Esophagus squamous epithelium (tissue), 5 donors: ENCODE results near the gene KATNAL1. TPM values are rescaled to one million over a fixed set of nuclear protein-coding genes. Genes with fewer than 3 reads are reported as not detected.
A peak's percentile ranks its signal among the peaks of the same experiment; 100 is the strongest.

ENCODE experiments used
- DNase-seq: peaks from one replicate; lab custom pipeline; 2025; lab: John Stamatoyannopoulos, UW
- H3K27ac ChIP-seq, 4 donors: fragments of 200-600 bp; sonication (generic); one replicate each; pipeline ENCODE4 v1.5.1; 2016 to 2019; ENCODE audit warnings: mild to moderate bottlenecking in 1 of 4
- H3K27me3 ChIP-seq, 4 donors: fragments of 200-600 bp; sonication (generic); 1 replicate in 3 of 4; 2 replicates in 1 of 4; pipeline versions ENCODE4 v1.5.1 to v1.6.0; 2017 to 2021; ENCODE audit warnings: antibody characterized with exemption in 1 of 4
- H3K36me3 ChIP-seq, 3 donors: fragments of 200-600 bp; sonication (generic); one replicate each; pipeline ENCODE4 v1.5.1; 2016 to 2019
- H3K4me1 ChIP-seq, 3 donors: fragments of 200-600 bp; sonication (generic); one replicate each; pipeline ENCODE4 v1.5.1; 2017 to 2019
- H3K4me3 ChIP-seq, 4 donors: fragments of 200-600 bp; sonication (generic); 1 replicate in 3 of 4; 2 replicates in 1 of 4; pipeline ENCODE4 v1.5.1; 2016 to 2019; ENCODE audit warnings: mild to moderate bottlenecking in 2 of 4, moderate library complexity in 1 of 4
- H3K9me3 ChIP-seq, 3 donors: fragments of 200-600 bp; sonication (generic); one replicate each; pipeline ENCODE4 v1.5.1; 2016 to 2019
- CTCF ChIP-seq, 6 experiments: fragments of 450-650 bp in 4 of 6; fragments of 200-600 bp in 2 of 6; sonication (generic) in 2 of 6; IDR thresholded peaks; one replicate each; pipeline ENCODE4 v1.5.1; 2016 to 2019; ENCODE audit warnings: antibody characterized with exemption in 6 of 6, mild to moderate bottlenecking in 4 of 6, moderate library complexity in 4 of 6
- POLR2A ChIP-seq, 4 donors: fragments of 450-650 bp; IDR thresholded peaks; one replicate each; pipeline ENCODE4 v1.6.1; 2017; ENCODE audit warnings: antibody characterized with exemption in 4 of 4, mild to moderate bottlenecking in 4 of 4, moderate library complexity in 3 of 4
- WGBS, 2 donors: methylation state at CpG; one replicate each; pipeline ENCODE4 v1.1.5; 2018; 5-methylcytosine and 5-hydroxymethylcytosine counted together
- intact Hi-C: fragments of 100-400 bp; cut with DNase I; formaldehyde crosslinking; loops from one replicate; pipeline ENCODE4 v1.15.0; 2022
- total RNA-seq, 4 donors: library from RNA; depleted of rRNA; stranded (reverse); fragments of >200 nt; gene quantifications; one replicate each; pipeline ENCODE4 v1.1.0, GENCODE V29; 2016
- donor health status: DM: yes; HTN: yes; CAD: no.

The KATNAL1 gene
- total RNA-seq, 4 donors from 2014 or later, result 1.4 to 13.4 (median 6.2) TPM

DNA sequence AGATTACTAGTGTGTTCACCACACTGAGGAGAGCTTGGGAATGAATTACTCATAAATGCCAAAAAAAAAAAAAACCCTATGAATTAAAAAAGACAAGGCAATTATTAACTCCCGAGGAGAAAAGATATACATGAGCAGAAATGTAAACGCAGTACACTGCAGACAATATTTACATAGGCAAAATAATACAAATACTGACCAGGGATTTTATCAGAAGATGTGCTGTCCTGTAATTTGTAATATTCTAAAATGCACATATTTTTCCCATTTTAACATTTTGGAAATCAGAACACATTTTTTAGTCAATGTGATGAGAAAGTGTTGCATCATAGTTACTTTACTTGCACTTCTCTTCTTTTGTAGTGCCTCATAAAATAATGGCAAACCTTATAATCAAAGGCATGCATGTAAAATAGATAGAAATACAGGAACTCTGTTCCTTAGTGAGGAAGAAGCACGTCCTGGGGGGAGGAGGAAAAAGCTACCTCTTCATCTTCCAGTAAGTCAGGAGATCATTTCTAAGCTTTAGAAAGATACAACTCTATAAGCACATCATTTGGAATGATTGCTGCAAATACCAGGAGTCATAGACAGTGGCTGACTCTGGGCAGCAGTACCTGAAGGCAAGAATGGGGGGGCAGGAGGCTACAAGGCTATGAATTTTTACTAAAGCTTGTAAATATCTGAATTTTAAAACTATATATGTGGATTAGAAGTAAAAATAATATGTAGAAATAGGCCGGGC, 46.3 kb upstream of the KATNAL1 start:
- DNase-seq, result no peak
- TF ChIP-seq CTCF (IDR thresholded peaks at IDR 0.05), result no peak
- TF ChIP-seq POLR2A (IDR thresholded peaks at IDR 0.05), result no peak
- Histone ChIP-seq H3K4me3 (no peak overlapping the region), H3K9me3 (peaks cover 0 to 4% (median 0%) of the 10 kb centered on the region in 3 donors), H3K36me3 (no peaks in the 10 kb centered on the region), H3K4me1 (no peaks in the 10 kb centered on the region), H3K27me3 (no peaks in the 10 kb centered on the region), H3K27ac (no peak overlapping the region)
- intact Hi-C loops, result no loop called here
- 80 to 83% methylated on average over 4 of the region's 4 CpGs for WGBS, 2 donors

DNA sequence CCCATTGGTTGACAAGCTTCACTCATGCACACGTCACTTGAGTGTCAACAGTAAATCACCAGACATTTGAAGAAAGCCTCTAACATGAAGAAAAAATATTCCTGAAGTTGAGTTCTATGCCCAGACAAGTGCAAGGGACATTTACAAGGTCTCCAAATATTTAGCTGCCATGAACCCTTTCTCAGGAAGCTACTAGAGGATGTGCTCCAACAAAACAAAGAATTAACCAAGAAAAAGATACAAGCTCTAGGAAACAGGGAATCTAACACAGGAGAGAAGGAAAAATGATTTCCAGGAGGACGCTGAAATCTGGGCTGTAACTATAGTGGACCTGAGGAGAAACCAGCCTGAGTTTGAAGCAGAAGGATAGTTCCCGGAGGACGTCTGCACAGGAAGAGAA, 45.7 kb upstream of the KATNAL1 start:
- TF ChIP-seq POLR2A (IDR thresholded peaks at IDR 0.05) (no peak), CTCF (IDR thresholded peaks at IDR 0.05) (no peak)
- H3K27me3 ChIP-seq, result no peaks in the 10 kb centered on the region
- H3K27ac ChIP-seq, result no peak overlapping the region
- H3K4me3 ChIP-seq, result no peak overlapping the region
- H3K9me3 ChIP-seq, result peaks cover 0 to 4% (median 0%) of the 10 kb centered on the region in 3 donors
- WGBS, 2 donors, result 87 to 95% methylated on average over 4 of the region's 4 CpGs
- no peaks in the 10 kb centered on the region for H3K36me3 ChIP-seq
- no peak for DNase-seq
- no peaks in the 10 kb centered on the region for H3K4me1 ChIP-seq
- intact Hi-C loops, result no loop called here

DNA sequence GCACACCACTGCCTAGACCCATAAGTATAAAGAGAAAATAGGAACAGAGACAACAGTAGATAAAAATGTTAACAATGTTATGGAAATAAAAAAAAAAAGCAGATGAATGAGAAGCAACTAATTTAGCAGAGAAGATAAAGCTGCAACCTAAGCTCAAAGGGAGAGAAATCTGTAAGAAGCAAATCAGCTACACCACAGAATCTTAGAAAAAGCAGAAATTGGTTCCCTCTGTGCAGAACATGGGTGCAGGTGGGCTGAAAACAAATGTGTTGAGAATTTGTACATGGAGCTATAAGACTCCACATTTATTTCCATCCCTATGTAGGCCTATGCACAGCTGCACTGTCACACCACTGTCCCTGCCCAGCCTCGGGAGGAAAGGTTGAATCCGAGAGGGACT, 44.8 kb upstream of the KATNAL1 start:
- TF ChIP-seq POLR2A (IDR thresholded peaks at IDR 0.05), result no peak
- TF ChIP-seq CTCF (IDR thresholded peaks at IDR 0.05), result no peak
- DNase-seq, result no peak

DNA sequence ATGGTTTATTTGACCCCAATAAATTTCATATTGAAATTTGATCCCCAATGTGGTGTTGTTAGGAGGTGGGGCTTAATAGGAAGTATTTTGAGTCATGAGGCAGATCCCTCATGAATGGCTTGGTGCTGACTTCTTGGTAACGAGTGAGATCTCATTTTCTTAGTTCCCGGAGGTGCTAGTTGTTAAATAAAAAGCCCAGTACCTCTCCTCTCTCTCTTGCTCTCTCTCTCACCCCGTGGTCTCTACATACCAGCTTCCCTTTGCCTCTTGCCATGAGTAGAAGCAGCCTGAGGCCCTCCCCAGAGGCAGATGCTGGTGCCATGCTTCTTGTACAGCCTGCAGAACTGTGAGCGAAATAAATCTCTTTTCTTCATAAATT, 39.4 kb upstream of the KATNAL1 start:
- peak overlapping the region in 3 of 4 donors; percentile 42 to 71 (median 51) for H3K27ac ChIP-seq

More for the DNA sequence above, 44.8 kb upstream of the KATNAL1 start:
- Histone ChIP-seq H3K4me1 (no peaks in the 10 kb centered on the region), H3K27ac (no peak overlapping the region), H3K36me3 (no peaks in the 10 kb centered on the region), H3K4me3 (no peak overlapping the region), H3K9me3 (peaks cover 0 to 4% (median 0%) of the 10 kb centered on the region in 3 donors), H3K27me3 (no peaks in the 10 kb centered on the region)
- 94 to 96% methylated on average over 2 of the region's 2 CpGs for WGBS, 2 donors
- intact Hi-C loops, result no loop called here

More for the DNA sequence above, 39.4 kb upstream of the KATNAL1 start:
- TF ChIP-seq POLR2A (IDR thresholded peaks at IDR 0.05), result no peak
- TF ChIP-seq CTCF (IDR thresholded peaks at IDR 0.05), result no peak
- H3K4me3 ChIP-seq, result no peak overlapping the region
- DNase-seq, result no peak
- H3K27me3 ChIP-seq, result no peaks in the 10 kb centered on the region
- no peaks in the 10 kb centered on the region for H3K36me3 ChIP-seq
- no peaks in the 10 kb centered on the region for H3K9me3 ChIP-seq
- intact Hi-C loops, result no loop called here
- WGBS, 2 donors, result 79 to 85% methylated on average over 4 of the region's 4 CpGs
- peaks cover 3 to 31% (median 10%) of the 10 kb centered on the region in 3 donors for H3K4me1 ChIP-seq
